SK-N-SH treated with all-trans-retinoic acid at 6 μM for 48 hours (cell line): ENCODE data around the gene GALT.

Experiments used
- ATAC-seq: fragments of 200-7000 bp; cut with Tn5 transposase; 3 replicates; pipeline ENCODE4 v1.9.1; 2020; ENCODE audit warnings: mild to moderate bottlenecking, moderate library complexity
- ARNTL ChIP-seq: fragments of 450-650 bp; formaldehyde crosslinking; IDR thresholded peaks from 2 replicates; pipeline ENCODE4 v1.5.0; 2020; ENCODE audit warnings: low read depth, mild to moderate bottlenecking, moderate library complexity, borderline replicate concordance
- BACH2 ChIP-seq: fragments of 250-450 bp; sonication (Bioruptor Pico); IDR thresholded peaks from 2 replicates; pipeline ENCODE4 v1.9.0; 2021; ENCODE audit warnings: mild to moderate bottlenecking, borderline replicate concordance
- CSDC2 ChIP-seq: fragments of 250-450 bp; sonication (Bioruptor Pico); IDR thresholded peaks from 2 replicates; pipeline ENCODE4 v1.5.0; 2020; ENCODE audit warnings: mild to moderate bottlenecking, moderate library complexity
- ESRRG ChIP-seq: fragments of 250-450 bp; sonication (Bioruptor Pico); IDR thresholded peaks from 2 replicates; pipeline ENCODE4 v1.6.1; 2021; ENCODE audit warnings: mild to moderate bottlenecking
- GLIS3 ChIP-seq: fragments of 250-450 bp; sonication (Bioruptor Pico); IDR thresholded peaks from 2 replicates; pipeline ENCODE4 v1.5.0; 2020; ENCODE audit warnings: mild to moderate bottlenecking, moderate library complexity
- OSR1 ChIP-seq: fragments of 250-450 bp; sonication (Bioruptor Pico); IDR thresholded peaks from 2 replicates; pipeline ENCODE4 v1.8.0; 2022; ENCODE audit warnings: moderate library complexity, mild to moderate bottlenecking, inconsistent platforms
- RARB ChIP-seq: fragments of 250-450 bp; sonication (Bioruptor Pico); IDR thresholded peaks from 2 replicates; pipeline ENCODE4 v1.8.0; 2021; ENCODE audit warnings: mild to moderate bottlenecking, moderate library complexity
- SNAI2 ChIP-seq: fragments of 250-450 bp; sonication (Bioruptor Pico); IDR thresholded peaks from 2 replicates; pipeline ENCODE4 v1.5.0; 2020; ENCODE audit warnings: mild to moderate bottlenecking, moderate library complexity
- TCF4 ChIP-seq: fragments of 250-450 bp; sonication (Bioruptor Pico); IDR thresholded peaks from 2 replicates; pipeline ENCODE4 v1.8.0; 2021; ENCODE audit warnings: mild to moderate bottlenecking, moderate library complexity, borderline replicate concordance
- TOX ChIP-seq: fragments of 250-450 bp; sonication (Bioruptor Pico); IDR thresholded peaks from 2 replicates; pipeline ENCODE4 v1.8.0; 2021; ENCODE audit warnings: mild to moderate bottlenecking, moderate library complexity, borderline replicate concordance
- ZC3H10 ChIP-seq: fragments of 250-450 bp; sonication (Bioruptor Pico); IDR thresholded peaks from 2 replicates; pipeline ENCODE4 v1.5.1; 2021; ENCODE audit warnings: mild to moderate bottlenecking, moderate library complexity
- ZFP3 ChIP-seq: fragments of 250-450 bp; sonication (Bioruptor Pico); IDR thresholded peaks from 2 replicates; pipeline ENCODE4 v1.5.0; 2020; ENCODE audit warnings: mild to moderate bottlenecking, moderate library complexity
- ZFP30 ChIP-seq: fragments of 450-650 bp; formaldehyde crosslinking; IDR thresholded peaks from 2 replicates; pipeline ENCODE4 v1.5.0; 2022; ENCODE audit warnings: mild to moderate bottlenecking, moderate library complexity
- ZNF70 ChIP-seq: fragments of 450-650 bp; formaldehyde crosslinking; IDR thresholded peaks from 2 replicates; pipeline ENCODE4 v1.5.0; 2020; ENCODE audit warnings: mild to moderate bottlenecking, moderate library complexity
- ZNF8 ChIP-seq: fragments of 450-650 bp; formaldehyde crosslinking; IDR thresholded peaks from 2 replicates; pipeline ENCODE4 v1.5.0; 2020; ENCODE audit warnings: mild to moderate bottlenecking, moderate library complexity
- TF ChIP-seq, protein P1 (sequence below): fragments of 250-450 bp; sonication (Bioruptor Pico); IDR thresholded peaks from 2 replicates; pipeline ENCODE4 v1.8.0; 2021; ENCODE audit warnings: low read depth, mild to moderate bottlenecking, moderate library complexity, borderline replicate concordance
- TF ChIP-seq, protein P2 (sequence below): fragments of 250-450 bp; sonication (Bioruptor Pico); IDR thresholded peaks from 2 replicates; pipeline ENCODE4 v1.5.1; 2020; ENCODE audit warnings: low read depth, mild to moderate bottlenecking, moderate library complexity
- TF ChIP-seq, protein P3 (sequence below): fragments of 250-450 bp; sonication (Bioruptor Pico); IDR thresholded peaks from 2 replicates; pipeline ENCODE4 v1.5.0; 2020; ENCODE audit warnings: mild to moderate bottlenecking, moderate library complexity
- TF ChIP-seq, protein P4 (sequence below): fragments of 250-450 bp; sonication (Bioruptor Pico); IDR thresholded peaks from 2 replicates; pipeline ENCODE4 v1.5.1; 2021; ENCODE audit warnings: mild to moderate bottlenecking, moderate library complexity
- TF ChIP-seq, protein P5 (sequence below): fragments of 250-450 bp; sonication (Bioruptor Pico); IDR thresholded peaks from 2 replicates; pipeline ENCODE4 v1.8.0; 2020; ENCODE audit warnings: mild to moderate bottlenecking, moderate library complexity, borderline replicate concordance

GALT gene

DNA sequence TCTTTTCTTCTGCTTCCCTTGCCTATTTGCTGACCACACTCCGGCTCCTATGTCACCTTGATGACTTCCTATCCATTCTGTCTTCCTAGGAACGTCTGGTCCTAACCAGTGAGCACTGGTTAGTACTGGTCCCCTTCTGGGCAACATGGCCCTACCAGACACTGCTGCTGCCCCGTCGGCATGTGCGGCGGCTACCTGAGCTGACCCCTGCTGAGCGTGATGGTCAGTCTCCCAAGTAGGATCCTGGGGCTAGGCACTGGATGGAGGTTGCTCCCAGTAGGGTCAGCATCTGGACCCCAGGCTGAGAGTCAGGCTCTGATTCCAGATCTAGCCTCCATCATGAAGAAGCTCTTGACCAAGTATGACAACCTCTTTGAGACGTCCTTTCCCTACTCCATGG, 2.2 kb downstream of the GALT start:
- TF ChIP-seq OSR1 (CRISPR knock-in tag) = no peak
- no peak for TF ChIP-seq ZNF8 (CRISPR knock-in tag)
- no peak for TF ChIP-seq CSDC2 (CRISPR knock-in tag)
- TF ChIP-seq ZC3H10 (CRISPR knock-in tag) = no peak
- TF ChIP-seq, protein P1, sequence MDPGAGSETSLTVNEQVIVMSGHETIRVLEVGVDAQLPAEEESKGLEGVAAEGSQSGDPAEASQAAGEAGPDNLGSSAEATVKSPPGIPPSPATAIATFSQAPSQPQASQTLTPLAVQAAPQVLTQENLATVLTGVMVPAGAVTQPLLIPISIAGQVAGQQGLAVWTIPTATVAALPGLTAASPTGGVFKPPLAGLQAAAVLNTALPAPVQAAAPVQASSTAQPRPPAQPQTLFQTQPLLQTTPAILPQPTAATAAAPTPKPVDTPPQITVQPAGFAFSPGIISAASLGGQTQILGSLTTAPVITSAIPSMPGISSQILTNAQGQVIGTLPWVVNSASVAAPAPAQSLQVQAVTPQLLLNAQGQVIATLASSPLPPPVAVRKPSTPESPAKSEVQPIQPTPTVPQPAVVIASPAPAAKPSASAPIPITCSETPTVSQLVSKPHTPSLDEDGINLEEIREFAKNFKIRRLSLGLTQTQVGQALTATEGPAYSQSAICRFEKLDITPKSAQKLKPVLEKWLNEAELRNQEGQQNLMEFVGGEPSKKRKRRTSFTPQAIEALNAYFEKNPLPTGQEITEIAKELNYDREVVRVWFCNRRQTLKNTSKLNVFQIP (CRISPR knock-in tag) = no peak
- TF ChIP-seq ESRRG (CRISPR knock-in tag) = no peak
- TF ChIP-seq ZFP30 (CRISPR knock-in tag) = no peak
- TF ChIP-seq TCF4 (CRISPR knock-in tag) = no peak
- no peak for TF ChIP-seq TOX (CRISPR knock-in tag)
- TF ChIP-seq, protein P2, sequence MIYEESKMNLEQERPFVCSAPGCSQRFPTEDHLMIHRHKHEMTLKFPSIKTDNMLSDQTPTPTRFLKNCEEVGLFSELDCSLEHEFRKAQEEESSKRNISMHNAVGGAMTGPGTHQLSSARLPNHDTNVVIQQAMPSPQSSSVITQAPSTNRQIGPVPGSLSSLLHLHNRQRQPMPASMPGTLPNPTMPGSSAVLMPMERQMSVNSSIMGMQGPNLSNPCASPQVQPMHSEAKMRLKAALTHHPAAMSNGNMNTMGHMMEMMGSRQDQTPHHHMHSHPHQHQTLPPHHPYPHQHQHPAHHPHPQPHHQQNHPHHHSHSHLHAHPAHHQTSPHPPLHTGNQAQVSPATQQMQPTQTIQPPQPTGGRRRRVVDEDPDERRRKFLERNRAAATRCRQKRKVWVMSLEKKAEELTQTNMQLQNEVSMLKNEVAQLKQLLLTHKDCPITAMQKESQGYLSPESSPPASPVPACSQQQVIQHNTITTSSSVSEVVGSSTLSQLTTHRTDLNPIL (CRISPR knock-in tag) = no peak
- TF ChIP-seq ARNTL (CRISPR knock-in tag) = no peak
- TF ChIP-seq RARB (CRISPR knock-in tag) = no peak
- no peak for TF ChIP-seq ZNF70
- TF ChIP-seq, protein P3, sequence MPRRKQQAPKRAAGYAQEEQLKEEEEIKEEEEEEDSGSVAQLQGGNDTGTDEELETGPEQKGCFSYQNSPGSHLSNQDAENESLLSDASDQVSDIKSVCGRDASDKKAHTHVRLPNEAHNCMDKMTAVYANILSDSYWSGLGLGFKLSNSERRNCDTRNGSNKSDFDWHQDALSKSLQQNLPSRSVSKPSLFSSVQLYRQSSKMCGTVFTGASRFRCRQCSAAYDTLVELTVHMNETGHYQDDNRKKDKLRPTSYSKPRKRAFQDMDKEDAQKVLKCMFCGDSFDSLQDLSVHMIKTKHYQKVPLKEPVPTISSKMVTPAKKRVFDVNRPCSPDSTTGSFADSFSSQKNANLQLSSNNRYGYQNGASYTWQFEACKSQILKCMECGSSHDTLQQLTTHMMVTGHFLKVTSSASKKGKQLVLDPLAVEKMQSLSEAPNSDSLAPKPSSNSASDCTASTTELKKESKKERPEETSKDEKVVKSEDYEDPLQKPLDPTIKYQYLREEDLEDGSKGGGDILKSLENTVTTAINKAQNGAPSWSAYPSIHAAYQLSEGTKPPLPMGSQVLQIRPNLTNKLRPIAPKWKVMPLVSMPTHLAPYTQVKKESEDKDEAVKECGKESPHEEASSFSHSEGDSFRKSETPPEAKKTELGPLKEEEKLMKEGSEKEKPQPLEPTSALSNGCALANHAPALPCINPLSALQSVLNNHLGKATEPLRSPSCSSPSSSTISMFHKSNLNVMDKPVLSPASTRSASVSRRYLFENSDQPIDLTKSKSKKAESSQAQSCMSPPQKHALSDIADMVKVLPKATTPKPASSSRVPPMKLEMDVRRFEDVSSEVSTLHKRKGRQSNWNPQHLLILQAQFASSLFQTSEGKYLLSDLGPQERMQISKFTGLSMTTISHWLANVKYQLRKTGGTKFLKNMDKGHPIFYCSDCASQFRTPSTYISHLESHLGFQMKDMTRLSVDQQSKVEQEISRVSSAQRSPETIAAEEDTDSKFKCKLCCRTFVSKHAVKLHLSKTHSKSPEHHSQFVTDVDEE (CRISPR knock-in tag) = no peak
- TF ChIP-seq, protein P4, sequence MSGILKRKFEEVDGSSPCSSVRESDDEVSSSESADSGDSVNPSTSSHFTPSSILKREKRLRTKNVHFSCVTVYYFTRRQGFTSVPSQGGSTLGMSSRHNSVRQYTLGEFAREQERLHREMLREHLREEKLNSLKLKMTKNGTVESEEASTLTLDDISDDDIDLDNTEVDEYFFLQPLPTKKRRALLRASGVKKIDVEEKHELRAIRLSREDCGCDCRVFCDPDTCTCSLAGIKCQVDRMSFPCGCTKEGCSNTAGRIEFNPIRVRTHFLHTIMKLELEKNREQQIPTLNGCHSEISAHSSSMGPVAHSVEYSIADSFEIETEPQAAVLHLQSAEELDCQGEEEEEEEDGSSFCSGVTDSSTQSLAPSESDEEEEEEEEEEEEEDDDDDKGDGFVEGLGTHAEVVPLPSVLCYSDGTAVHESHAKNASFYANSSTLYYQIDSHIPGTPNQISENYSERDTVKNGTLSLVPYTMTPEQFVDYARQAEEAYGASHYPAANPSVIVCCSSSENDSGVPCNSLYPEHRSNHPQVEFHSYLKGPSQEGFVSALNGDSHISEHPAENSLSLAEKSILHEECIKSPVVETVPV = no peak
- TF ChIP-seq, protein P5, sequence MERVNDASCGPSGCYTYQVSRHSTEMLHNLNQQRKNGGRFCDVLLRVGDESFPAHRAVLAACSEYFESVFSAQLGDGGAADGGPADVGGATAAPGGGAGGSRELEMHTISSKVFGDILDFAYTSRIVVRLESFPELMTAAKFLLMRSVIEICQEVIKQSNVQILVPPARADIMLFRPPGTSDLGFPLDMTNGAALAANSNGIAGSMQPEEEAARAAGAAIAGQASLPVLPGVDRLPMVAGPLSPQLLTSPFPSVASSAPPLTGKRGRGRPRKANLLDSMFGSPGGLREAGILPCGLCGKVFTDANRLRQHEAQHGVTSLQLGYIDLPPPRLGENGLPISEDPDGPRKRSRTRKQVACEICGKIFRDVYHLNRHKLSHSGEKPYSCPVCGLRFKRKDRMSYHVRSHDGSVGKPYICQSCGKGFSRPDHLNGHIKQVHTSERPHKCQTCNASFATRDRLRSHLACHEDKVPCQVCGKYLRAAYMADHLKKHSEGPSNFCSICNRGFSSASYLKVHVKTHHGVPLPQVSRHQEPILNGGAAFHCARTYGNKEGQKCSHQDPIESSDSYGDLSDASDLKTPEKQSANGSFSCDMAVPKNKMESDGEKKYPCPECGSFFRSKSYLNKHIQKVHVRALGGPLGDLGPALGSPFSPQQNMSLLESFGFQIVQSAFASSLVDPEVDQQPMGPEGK = no peak
- no peak for TF ChIP-seq ZFP3
- no peak for TF ChIP-seq SNAI2 (CRISPR knock-in tag)
- no peak for TF ChIP-seq GLIS3 (CRISPR knock-in tag)
- ATAC-seq = no peak

DNA sequence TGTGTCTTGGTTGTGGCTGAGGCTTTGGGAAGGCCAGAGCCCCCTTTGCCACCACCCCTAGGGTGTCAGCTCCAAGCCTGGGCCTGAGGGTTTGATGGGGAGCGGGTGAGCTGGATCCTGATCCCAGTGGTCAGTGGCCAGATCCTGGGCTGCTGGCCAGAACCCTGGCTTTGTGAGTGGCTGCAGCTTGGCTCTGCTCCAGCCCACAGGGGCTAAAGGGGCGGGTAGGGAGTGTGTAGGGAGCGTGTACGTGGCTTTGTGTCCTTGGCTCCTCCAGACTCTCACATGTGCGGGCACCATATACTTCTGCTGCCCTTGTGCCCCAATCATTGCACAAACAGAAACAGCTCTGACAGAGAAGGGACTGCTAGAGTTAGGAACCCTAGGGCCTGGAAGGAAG, 4.3 kb downstream of the GALT start:
- TF ChIP-seq ZFP3 = no peak
- TF ChIP-seq TCF4 (CRISPR knock-in tag) = 0 out of 2 replicates have a peak, but pooled peaks have one; percentile 13
- ATAC-seq = no peak

DNA sequence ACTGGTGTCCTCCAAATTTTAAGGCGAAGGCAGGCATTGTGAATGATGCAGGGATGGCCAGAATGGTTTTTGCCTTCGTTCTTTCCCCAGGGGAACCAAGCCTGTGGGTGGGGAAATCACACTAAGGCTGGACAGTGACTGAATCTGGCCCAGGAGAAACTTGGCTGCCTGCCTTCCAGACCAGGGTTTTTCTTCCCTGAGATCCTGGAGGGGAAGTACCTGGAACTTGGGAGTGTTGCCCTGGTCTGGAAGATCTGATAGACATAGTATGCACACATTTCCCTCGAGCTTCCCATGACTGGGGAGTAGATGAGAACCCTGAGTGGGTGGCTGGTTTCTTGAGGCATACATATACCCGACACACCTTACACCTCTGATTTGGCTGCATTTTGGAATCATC, 4.8 kb downstream of the GALT start:
- no peak for TF ChIP-seq ZFP3
- no peak for TF ChIP-seq BACH2 (CRISPR knock-in tag)
- ATAC-seq = no peak

DNA sequence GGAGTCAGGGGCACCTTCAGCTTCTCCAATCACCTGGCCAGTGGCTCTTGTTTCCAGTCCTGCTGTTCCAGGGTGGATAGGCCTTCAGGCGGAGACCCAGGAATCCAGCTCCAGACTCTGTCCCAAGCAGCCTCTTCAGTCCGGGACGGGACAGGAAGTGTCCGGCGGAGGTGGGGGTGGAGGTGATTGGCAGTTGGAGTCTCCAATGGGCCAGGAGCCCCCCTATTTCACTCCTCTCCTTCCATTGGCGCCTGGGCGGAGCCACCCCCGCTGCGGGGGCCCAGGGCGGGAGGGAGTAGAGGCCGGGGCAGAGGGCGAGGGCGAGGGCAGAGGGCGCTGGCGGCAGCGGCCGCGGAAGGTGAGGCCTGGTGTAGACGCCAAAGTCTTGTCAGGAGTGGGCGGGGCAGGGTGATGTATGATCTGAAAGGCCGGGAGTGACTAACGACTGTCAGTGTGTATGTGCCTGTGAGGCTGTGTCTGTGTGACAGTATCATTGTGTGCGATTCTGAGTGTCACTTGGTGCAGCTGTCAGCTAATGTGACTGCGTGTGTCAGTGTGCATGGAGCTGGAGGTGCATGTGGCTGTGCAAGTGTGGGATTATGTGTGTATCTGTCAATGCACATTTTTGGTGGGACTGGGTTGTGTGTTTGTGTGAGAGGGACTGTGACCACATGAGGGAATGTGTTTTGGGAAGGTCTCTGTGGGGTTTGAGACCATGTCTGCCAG, 5.6 kb downstream of the GALT start, which contains the start of gene IL11RA:
TSS of gene IL11RA (plus strand) at position 310 of the 726 bp plus-strand sequence. CDS start 3,033 bp downstream, outside the sequence.
- TF ChIP-seq ESRRG (CRISPR knock-in tag) = no peak
- ATAC-seq = no peak
